GM19324 (cell line): Measurements from ENCODE around the gene FHDC1.

Experiments
- ATAC-seq: cut with Tn5 transposase; IDR thresholded peaks from one replicate; pipeline ENCODE4 v1.9.1; 2021; ENCODE audit warnings: mild to moderate bottlenecking, moderate library complexity; ENCODE audit not compliant: unreplicated experiment, low FRiP score

Gene FHDC1

GRCh38 chr4:153025406-153025805 is 89.3 kb downstream of the FHDC1 start:
- ATAC-seq = no peak

GRCh38 chr4:153026591-153027346 is 90.6 kb downstream of the FHDC1 start:
- ATAC-seq = no peak

- ATAC-seq = no peak
Observed at GRCh38 chr4:153027866-153028265, 91.7 kb downstream of the FHDC1 start.

GRCh38 chr4:153028535-153028934 is 92.4 kb downstream of the FHDC1 start:
- ATAC-seq = no peak
